ENCODE data around the gene ADTRP.
"Not testable (repeated sequence)": the region's sequence is repeated elsewhere in the genome, so short reads cannot be mapped to it uniquely, and the experiment has no call there.

The ADTRP gene

DNA sequence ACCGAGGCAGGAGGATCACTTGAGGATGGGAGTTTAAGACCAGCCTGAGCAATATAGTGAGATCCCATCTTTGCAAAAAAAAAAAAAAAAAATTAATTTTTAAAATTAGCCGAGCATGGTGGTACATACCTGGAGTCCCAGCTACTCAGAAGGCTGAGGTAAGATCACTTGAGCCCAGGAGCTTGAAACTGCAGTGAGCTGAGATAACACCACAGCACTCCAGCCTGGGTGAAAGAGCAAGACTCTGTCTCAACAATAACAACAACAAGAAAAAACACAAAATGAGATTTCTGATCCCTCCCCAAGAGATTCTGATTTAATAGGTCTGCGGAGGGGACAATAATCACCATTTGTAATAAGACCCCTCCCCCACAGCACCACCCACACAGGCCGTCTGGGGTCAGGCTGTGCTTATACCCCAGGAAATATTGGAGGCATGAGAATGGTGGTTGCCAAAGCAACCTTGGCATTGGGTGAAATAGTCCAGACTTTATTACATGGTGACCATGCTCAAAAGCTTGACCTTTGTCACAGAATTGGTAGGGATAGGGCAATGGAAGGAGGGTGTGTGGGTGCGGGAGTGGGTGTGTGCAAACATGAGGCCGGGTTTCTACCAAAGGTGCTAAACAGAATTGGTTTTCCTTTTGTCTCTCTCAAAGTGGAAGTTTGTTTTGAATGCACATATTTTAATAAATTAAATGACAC, 24.4 kb upstream of the ADTRP start:
- DNase-seq: no peak

DNA sequence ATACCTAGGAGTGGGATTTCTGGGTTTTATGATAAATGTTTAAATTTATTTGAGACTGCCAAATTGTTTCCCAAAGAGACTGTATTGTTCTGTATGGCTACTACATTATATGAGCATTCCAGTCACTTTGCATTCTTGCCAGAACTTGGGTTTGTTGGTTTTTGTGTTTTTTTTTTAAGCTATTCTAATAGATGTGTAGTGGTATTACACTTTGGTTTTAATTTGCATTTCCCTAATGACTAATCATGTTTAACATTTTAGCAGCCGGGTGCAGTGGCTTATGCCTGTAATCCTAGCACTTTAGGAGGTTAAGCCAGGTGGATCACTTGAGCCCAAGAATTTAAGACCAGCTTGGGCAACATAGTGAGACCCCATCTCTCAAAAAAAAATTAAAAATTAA, 21.9 kb upstream of the ADTRP start:
- not testable (repeated sequence) for DNase-seq

DNA sequence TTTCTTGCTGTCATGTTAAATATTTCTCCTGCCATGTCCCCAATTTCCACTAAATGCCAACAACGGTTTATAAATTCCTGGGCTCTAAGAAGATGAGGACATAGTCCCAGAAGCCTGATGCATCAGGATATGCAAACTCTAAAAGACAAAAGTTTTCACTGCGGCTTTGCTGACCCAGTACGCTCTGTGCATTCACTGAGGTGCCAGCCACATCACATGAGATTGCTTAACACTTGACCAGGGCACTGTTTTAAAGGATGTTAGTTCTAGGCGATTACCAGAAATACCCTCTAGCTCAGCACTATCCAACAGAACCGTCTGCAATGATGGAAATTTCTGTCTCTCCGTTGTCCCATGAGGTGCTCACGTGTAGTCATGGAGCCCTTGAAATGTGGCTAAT, 19.9 kb upstream of the ADTRP start:
- no peak for DNase-seq

DNA sequence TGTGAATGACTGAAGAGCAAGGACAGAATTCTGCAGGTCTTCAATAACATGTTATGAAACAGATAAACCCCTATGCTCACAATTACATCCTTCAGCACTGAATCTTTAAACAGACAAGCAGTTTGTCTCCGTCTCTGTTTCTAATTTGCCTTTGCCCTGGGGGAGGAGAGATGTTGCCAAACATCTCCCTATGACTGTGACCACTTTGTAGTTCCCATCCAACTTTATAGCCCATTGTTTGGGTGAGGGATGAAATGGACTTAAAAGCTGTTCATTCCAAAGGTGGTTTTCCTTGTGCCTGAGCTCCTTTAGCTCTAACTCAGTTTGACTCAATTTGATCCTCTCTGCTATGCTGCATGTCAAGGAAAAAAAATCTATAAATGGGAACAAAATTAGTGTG, 19.5 kb upstream of the ADTRP start:
- DNase-seq: no peak

GRCh38 chr6:11796829-11797228, 18.2 kb upstream of the ADTRP start:
- DNase-seq: no peak

DNA sequence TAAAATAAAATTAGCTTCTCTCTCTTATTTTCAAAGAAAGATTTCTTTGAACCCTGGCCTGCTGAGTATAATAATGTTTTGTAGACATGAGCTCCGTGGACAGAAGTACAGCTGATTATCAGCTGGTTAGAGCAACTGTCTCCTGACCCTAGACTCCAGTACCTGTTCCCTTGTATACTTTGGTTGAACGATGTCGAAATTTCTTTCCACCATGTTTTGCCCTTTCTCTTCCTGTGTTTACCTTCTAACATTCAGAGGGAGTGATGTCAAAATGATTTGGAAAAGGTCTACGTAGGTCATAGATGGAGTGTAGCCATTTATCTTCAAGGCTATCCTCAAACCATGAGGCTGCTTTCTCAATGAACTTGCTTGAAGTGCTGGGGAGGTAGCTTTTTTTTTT, 16.8 kb upstream of the ADTRP start:
- no peak for DNase-seq

DNA sequence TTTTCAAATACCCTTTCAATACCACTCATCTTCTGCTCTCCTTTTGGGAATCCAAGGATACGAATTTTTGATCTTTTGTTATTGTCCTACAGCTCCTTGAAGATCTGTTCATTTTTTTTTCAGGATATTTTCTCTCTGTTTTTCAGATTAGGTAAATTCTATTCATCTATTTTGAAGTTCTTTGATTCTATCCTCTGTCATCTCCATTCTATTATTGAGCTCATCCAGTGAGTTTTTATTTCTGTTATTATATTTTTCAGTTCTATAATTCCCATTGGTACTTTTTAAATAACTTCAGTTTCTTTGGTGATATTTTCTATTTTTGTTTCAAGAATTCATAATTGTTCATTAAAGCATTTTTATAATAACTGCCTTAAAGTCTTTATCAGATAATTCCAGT, 14.7 kb upstream of the ADTRP start:
- no peak for DNase-seq

GRCh38 chr6:11791354-11792107, 12.9 kb upstream of the ADTRP start:
- peak in 1 of 2 donors; percentile 10 for DNase-seq

- DNase-seq: no peak
Measured at GRCh38 chr6:11789744-11790143, 11.1 kb upstream of the ADTRP start.

- DNase-seq: no peak
Measured at GRCh38 chr6:11788043-11788442, 9.4 kb upstream of the ADTRP start.

DNA sequence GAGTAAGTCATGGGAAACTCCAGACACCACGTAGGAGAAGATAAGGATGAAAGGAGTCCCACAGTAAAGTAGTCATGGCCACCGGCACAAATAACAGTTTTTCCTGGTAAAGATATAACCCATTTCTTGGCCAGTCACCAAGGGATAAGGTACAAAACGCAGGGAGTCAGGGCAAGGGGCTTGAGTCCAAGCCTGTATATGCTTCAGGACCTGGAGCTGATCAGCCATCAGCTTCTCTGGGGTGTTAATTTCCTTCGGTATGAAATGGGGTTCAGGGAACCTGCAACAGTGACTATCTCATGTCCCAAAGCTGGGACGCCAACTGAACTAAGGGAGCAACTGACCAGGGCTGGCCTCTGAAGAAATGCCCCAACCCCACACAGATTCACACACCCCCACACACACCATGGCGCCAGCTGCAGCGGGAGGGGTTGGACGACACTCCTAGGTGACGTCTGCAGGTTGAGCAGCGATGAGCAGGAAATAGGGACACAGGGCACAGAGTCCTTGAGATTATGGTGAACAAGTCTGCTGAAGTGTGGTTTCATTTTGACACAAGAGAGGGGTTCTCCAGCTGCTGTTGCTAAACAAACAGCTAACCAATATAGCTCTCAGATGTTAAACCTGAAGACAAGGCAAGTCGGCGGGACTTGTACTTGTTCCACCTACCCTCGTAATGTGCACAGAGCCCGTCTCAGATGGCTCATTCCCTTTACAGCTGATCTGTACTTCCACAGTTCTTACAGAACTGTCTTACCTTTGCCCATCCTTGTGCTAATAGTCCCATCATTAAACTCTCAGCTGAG, 7.4 kb upstream of the ADTRP start:
- DNase-seq: peak; percentile 32 to 41

DNA sequence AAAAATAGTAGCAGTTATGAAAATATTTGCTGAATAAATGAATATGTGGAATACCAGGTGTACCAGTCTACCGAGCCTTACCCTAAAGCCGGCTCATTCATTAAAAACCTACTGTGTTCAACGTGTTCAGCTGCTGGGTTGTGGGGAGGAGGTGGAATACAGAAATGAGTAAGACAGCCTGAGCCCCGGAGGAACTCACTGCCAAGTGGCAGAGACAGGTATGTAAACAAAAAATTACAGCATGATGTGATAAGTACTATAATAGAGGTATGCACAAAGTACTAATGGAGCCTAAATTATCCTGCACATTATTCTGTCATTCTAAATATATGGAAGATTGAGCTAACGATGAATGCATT, 6.8 kb upstream of the ADTRP start:
- peak; percentile 19 to 37 for DNase-seq

DNA sequence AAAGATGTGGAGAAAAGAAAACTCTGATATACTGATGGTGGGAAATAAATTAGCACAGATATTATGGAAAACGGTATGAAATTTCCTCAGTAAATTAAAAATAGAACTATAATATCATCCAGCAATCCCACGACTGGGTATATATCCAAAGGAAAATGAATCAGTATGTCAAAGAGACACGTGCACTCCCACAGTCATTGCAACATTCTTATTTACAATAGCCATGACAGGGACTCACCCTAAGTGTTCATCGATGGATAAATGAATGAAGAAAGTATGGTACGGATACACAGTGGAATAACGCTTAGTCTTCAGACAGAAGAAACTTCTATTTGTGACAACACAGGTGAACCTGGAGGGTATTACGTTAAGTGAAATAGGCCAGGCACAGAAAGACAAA, 5.7 kb upstream of the ADTRP start:
- DNase-seq: no peak

- no peak for DNase-seq
Measured at GRCh38 chr6:11783524-11784064, 5.0 kb upstream of the ADTRP start.

GRCh38 chr6:11782524-11782923, 3.9 kb upstream of the ADTRP start:
- DNase-seq: no peak

GRCh38 chr6:11780097-11780428, 1.5 kb upstream of the ADTRP start:
- no peak for DNase-seq

- no peak for DNase-seq
Measured at GRCh38 chr6:11779329-11780096, 910 bp upstream of the ADTRP start.

GRCh38 chr6:11778036-11778435, 567 bp downstream of the ADTRP start:
- no peak for DNase-seq

DNA sequence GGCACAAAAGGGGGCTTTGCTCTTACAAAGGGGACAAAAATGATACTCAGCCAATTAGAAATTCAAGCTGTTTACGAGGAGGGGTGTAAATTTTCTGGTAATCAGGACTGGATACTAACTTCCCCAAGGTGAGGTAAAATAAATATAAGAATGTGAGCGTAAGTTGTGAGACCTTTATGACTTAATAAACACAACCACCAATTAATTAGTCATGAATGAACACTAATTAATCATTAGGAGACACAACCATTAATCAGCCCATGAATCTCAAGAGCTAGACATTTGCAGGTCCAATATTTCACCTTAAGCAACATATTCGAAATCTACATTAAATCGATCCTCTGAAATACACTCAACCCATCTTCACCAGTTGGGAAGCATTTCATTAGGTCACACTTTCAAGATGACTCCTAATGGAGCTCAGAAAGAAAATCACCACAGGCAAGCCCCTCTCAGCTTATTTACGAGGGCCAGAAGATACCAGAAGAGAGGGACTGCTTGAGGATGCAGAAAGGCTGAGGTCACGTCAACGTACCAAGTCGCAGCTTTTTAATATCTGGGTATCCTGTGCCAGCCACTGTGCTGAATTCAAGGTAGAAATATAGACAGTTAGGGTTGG, 2.7 kb downstream of the ADTRP start:
- no peak for DNase-seq

DNA sequence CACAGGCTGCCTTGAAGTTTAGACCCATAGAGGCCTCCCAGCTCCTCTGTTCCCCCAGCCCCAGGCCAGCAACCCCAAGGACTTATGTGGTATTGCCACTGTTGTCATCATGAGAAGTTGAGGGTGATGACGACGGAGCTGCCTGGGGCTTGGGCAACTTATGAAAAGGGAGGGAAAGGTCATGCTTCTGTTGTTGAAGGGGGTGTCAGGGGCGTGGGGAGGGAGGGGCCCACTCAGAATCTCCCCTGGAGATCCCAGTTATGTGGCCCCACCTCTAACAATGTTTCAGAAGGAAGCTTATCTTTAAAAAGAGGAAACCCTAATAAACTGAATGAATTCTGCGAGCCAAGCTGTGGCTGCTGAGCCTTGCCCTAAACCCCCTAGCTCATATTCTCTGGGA, 4.2 kb downstream of the ADTRP start:
- DNase-seq: no peak

- DNase-seq: no peak
Measured at GRCh38 chr6:11773581-11773980, 5.0 kb downstream of the ADTRP start.

- DNase-seq: no peak
Measured at GRCh38 chr6:11773013-11773412, 5.6 kb downstream of the ADTRP start.

All from stimulated activated CD4-positive, alpha-beta T cell treated with anti-CD3 and anti-CD28 coated beads, Interleukin-2, amount 100 ng/mL, for 24 hours (primary cell).